ENCODE results near the gene MZB1.

MZB1 gene

DNA sequence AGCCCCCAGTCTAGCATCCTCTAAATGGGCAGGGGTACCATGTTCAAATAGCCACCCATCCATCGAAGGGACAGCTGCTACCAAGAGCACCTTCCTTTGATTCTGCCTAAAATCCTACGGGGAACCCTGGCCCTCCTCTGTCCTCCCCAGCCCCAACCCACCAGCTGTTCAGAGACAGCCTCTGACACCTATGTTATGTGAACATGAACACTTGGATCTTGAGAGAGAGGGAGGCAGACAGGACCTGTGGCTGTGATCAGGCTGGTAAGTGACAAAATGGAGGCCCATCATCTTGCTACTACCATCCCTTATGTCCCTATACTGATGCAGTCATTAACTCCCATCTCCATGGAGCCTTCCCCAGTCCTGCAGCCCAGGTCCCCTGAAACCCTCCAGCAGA, 14.8 kb downstream of the MZB1 start:
- no peak overlapping the region for H3K4me3 ChIP-seq (ENCODE audit: low read depth, low read length)

DNA sequence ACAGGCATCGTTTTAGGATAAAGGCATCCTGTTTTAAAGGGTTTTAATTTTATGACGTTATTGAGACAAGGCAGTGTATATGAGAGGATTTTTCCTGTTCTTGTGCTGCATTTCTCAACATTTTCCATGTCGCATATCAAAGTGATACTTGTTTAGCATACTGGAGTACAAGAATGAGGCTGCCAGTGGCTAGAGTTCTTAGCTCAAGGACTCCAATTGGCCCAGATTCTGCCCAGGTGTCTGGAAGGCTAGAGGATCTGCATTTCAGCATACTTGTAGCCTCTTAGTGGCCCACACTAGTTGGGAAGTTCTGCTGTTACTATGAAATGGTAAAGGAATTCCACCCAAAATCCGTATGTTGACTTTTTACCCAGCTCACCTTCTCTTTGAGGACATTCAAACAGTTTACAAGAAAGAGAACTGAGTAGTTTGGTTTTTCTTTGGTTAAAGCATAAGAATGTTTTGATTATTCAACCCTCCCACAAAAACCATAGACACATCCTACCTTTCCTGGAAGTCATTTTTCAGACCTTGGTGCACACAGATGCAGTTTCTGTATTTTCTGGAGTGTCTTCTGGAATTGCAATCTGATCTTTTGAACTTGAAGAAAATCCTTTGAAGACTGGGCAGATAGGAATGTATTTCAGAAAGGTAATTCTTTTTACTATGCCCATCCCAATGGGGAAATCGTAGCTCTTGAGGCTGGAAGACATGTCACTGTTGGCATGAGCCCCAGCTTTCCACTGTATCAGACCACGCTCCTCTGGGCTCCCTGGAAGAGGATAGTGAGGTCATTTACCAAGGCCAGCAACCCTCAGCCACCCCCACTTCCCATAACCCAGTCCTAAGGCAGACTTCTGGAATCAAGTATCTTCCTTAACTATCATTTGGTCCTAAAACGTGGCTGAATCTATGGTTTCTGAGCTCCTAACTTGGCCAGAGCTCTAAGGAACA, 18.0 kb downstream of the MZB1 start:
- no peak overlapping the region for H3K4me3 ChIP-seq (ENCODE audit: low read depth, low read length)
- TF ChIP-seq, protein P1, sequence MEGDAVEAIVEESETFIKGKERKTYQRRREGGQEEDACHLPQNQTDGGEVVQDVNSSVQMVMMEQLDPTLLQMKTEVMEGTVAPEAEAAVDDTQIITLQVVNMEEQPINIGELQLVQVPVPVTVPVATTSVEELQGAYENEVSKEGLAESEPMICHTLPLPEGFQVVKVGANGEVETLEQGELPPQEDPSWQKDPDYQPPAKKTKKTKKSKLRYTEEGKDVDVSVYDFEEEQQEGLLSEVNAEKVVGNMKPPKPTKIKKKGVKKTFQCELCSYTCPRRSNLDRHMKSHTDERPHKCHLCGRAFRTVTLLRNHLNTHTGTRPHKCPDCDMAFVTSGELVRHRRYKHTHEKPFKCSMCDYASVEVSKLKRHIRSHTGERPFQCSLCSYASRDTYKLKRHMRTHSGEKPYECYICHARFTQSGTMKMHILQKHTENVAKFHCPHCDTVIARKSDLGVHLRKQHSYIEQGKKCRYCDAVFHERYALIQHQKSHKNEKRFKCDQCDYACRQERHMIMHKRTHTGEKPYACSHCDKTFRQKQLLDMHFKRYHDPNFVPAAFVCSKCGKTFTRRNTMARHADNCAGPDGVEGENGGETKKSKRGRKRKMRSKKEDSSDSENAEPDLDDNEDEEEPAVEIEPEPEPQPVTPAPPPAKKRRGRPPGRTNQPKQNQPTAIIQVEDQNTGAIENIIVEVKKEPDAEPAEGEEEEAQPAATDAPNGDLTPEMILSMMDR (IDR thresholded peaks at IDR 0.05; ENCODE audit: borderline replicate concordance, insufficient read depth, low read depth, low read length) = no peak

More for the DNA sequence above, 14.8 kb downstream of the MZB1 start:
- TF ChIP-seq, protein P1 (IDR thresholded peaks at IDR 0.05; ENCODE audit: borderline replicate concordance, insufficient read depth, low read depth, low read length) = no peak

DNA sequence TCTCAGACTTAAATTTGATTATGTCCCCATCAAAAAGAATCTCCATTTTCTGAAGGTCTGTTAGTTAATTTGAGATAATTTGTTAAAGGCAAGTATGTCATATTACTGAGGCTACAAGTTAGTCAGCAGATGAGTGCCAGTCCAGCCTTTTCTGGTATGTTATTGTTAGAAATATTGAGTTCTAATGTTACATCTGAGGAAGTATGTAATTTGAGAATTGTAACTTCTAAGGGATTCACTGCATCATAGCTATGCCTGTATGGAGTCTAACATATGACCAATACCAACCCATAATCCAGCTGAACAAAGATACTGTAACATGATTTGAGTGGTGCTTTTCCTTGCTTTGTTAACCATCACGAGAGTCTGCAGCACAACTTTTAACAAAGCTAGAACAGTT, 20.5 kb downstream of the MZB1 start:
- TF ChIP-seq, protein P1 (IDR thresholded peaks at IDR 0.05; ENCODE audit: borderline replicate concordance, insufficient read depth, low read depth, low read length) = no peak
- no peak overlapping the region for H3K4me3 ChIP-seq (ENCODE audit: low read depth, low read length)

DNA sequence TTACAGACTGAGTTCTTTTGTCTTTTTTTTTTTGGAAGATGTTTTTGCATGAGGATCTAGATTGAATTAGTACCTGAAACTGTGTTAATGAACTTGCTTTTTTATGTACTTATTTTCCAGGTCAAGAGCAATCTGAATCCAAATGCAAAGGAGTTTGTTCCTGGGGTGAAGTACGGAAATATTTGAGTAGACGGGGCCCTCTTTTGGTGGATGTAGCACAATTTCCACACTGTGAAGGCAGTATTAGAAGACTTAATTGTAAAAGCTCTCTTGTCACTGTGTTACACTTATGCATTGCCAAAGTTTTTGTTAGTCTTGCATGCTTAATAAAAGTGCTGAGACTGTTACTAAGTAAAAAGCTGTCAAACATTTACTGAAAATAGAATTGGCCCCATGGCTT, 21.1 kb downstream of the MZB1 start:
- TF ChIP-seq, protein P1 (IDR thresholded peaks at IDR 0.05; ENCODE audit: borderline replicate concordance, insufficient read depth, low read depth, low read length) = no peak
- no peak overlapping the region for H3K4me3 ChIP-seq (ENCODE audit: low read depth, low read length)

DNA sequence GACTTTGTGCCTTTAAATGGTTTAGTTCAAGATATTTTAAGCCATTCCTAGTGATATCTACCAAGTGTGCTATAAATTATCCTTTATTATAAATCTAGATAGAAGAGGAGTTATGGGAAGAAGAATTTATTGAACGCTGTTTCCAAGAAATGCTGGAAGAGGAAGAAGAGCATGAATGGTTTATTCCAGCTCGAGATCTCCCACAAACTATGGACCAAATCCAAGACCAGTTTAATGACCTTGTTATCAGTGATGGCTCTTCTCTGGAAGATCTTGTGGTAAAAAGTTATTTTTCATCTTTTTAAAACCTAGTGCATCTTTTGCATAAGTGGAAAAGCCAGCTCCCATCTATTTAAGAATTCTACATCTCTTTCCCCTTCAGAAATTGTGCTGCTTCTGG, 25.2 kb downstream of the MZB1 start:
- no peak overlapping the region for H3K4me3 ChIP-seq (ENCODE audit: low read depth, low read length)
- TF ChIP-seq, protein P1 (IDR thresholded peaks at IDR 0.05; ENCODE audit: borderline replicate concordance, insufficient read depth, low read depth, low read length) = no peak

DNA sequence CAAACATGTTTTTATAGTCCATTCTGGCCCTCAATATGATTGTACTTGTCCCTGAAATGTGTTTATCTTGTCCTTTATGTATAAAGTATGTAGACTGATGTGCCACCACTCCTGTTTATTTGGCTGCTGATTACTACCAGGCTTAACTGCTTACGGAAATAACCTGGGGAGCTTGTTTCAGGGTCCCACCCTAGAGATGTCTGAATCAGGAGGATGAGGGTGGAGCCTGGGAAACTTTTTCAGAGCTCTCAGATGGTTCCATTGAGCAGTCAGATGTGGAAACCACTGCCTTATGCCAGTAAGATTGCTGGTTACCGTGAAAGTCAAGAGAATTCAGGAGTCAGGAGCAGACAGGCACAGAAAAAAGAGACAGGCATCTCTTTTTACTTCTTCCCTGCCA, 25.8 kb downstream of the MZB1 start:
- TF ChIP-seq, protein P1 (IDR thresholded peaks at IDR 0.05; ENCODE audit: borderline replicate concordance, insufficient read depth, low read depth, low read length) = no peak
- H3K4me3 ChIP-seq (ENCODE audit: low read depth, low read length) = no peak overlapping the region
